SK-N-SH (cell line): ENCODE measurements around the gene CYP4F22. TPM values are rescaled to one million over a fixed set of nuclear protein-coding genes. Genes with fewer than 3 reads are reported as not detected.

Source experiments
- CTCF ChIA-PET: fragments of 300-600, 350-600 bp; formaldehyde crosslinking; extraction: SDS; loops from one replicate; lab custom pipeline; 2021; lab: Yijun Ruan, JAX
- POLR2A ChIA-PET: fragments of 350-600 bp; sonication (Branson Sonifier 250); formaldehyde crosslinking; extraction: SDS; loops from one replicate; lab custom pipeline; 2020; ENCODE audit warnings: antibody characterized with exemption, inconsistent platforms; lab: Yijun Ruan, JAX
- DNase-seq: peaks from one replicate; pipeline ENCODE4 v3.0.0; 2012
- H2AFZ ChIP-seq: fragments of 200-600 bp; sonication (generic); 2 replicates; pipeline ENCODE4 v1.8.1; 2016; ENCODE audit warnings: antibody characterized with exemption, mild to moderate bottlenecking, low read depth
- H3F3A ChIP-seq: fragments of 200-600 bp; sonication (generic); replicated peaks from 2 replicates; pipeline ENCODE3; 2016; ENCODE audit warnings: antibody characterized with exemption, mild to moderate bottlenecking; ENCODE audit not compliant: insufficient read depth
- H3K27ac ChIP-seq, 2 experiments: fragments of 200-500 bp in 1 of 2; fragments of 200-600 bp in 1 of 2; sonication (Bioruptor generic) in 1 of 2; sonication (generic), shearing (Covaris generic) in 1 of 2; 2 replicates each; pipeline versions ENCODE4 v1.5.1 to v1.6.1; 2014 to 2016; ENCODE audit warnings: low read depth in 2 of 2, inconsistent platforms in 1 of 2, low read length in 1 of 2, mild to moderate bottlenecking in 1 of 2, mixed read lengths in 1 of 2
- H3K27me3 ChIP-seq: fragments of 200-600 bp; sonication (generic), shearing (Covaris generic); 2 replicates; pipeline ENCODE4 v1.6.1; 2016; ENCODE audit warnings: mixed run types; ENCODE audit not compliant: insufficient read depth
- H3K36me3 ChIP-seq, 2 experiments: fragments of 200-500 bp in 1 of 2; fragments of 200-600 bp in 1 of 2; sonication (Bioruptor generic) in 1 of 2; sonication (generic) in 1 of 2; replicated peaks in 1 of 2; 2 replicates each; pipeline versions ENCODE3 to v1.5.1; 2014 to 2016; ENCODE audit warnings: low read length in 1 of 2, mild to moderate bottlenecking in 1 of 2; ENCODE audit not compliant: insufficient read depth in 2 of 2, control insufficient read depth in 1 of 2
- H3K4me1 ChIP-seq, 2 experiments: fragments of 200-500 bp in 1 of 2; fragments of 200-600 bp in 1 of 2; sonication (Bioruptor generic) in 1 of 2; sonication (generic), shearing (Covaris generic) in 1 of 2; 2 replicates each; pipeline versions ENCODE4 v1.5.1 to v1.6.1; 2014 to 2016; ENCODE audit warnings: low read depth in 1 of 2, low read length in 1 of 2, mixed run types in 1 of 2; ENCODE audit not compliant: insufficient read depth in 2 of 2, control insufficient read depth in 1 of 2
- H3K4me2 ChIP-seq: fragments of 200-600 bp; sonication (generic), shearing (Covaris generic); 2 replicates; pipeline ENCODE4 v1.6.1; 2017; ENCODE audit warnings: mixed run types
- H3K4me3 ChIP-seq, 2 experiments: fragments of 200-500 bp in 1 of 2; fragments of 200-600 bp in 1 of 2; sonication (Bioruptor generic) in 1 of 2; sonication (generic), shearing (Covaris generic) in 1 of 2; 2 replicates each; pipeline versions ENCODE4 v1.5.1 to v1.8.1; 2014 to 2016; ENCODE audit warnings: low read depth in 2 of 2, inconsistent platforms in 1 of 2, low read length in 1 of 2, mild to moderate bottlenecking in 1 of 2, mixed read lengths in 1 of 2, moderate library complexity in 1 of 2
- H3K79me2 ChIP-seq: fragments of 200-600 bp; sonication (generic); 2 replicates; pipeline ENCODE4 v1.8.1; 2017; ENCODE audit warnings: mild to moderate bottlenecking; ENCODE audit not compliant: insufficient read depth
- H3K9ac ChIP-seq: fragments of 200-600 bp; sonication (generic); 2 replicates; pipeline ENCODE4 v1.6.1; 2017; ENCODE audit warnings: mixed run types
- H3K9me2 ChIP-seq: fragments of 200-600 bp; sonication (generic); 2 replicates; pipeline ENCODE4 v1.6.1; 2017; ENCODE audit warnings: mixed run types
- H3K9me3 ChIP-seq: fragments of 200-600 bp; sonication (generic); 2 replicates; pipeline ENCODE4 v1.6.1; 2017; ENCODE audit warnings: mixed run types, mild to moderate bottlenecking, moderate library complexity
- H4K20me1 ChIP-seq: fragments of 200-600 bp; sonication (generic); 2 replicates; pipeline ENCODE4 v1.6.1; 2017; ENCODE audit warnings: mild to moderate bottlenecking, mixed run types; ENCODE audit not compliant: insufficient read depth
- CHD2 ChIP-seq: fragments of 150-350 bp; IDR thresholded peaks from 2 replicates; pipeline ENCODE4 v1.6.1; 2018; ENCODE audit warnings: low read length; ENCODE audit not compliant: partially characterized antibody
- EZH2phosphoT487 ChIP-seq: fragments of 200-600 bp; sonication (generic); IDR thresholded peaks from 2 replicates; pipeline ENCODE4 v1.6.1; 2017; ENCODE audit warnings: low read depth, mixed run types, mild to moderate bottlenecking, antibody characterized with exemption, moderate library complexity, borderline replicate concordance
- FOSL2 ChIP-seq: IDR thresholded peaks from 2 replicates; pipeline ENCODE4 v1.4.0; 2012; ENCODE audit warnings: low read depth, mild to moderate bottlenecking, moderate library complexity, borderline replicate concordance
- FOXJ3 ChIP-seq: sonication (generic); formaldehyde crosslinking; IDR thresholded peaks from 2 replicates; pipeline ENCODE4 v1.5.1; 2020; ENCODE audit warnings: mild to moderate bottlenecking, missing genetic modification reagents
- FOXM1 ChIP-seq: IDR thresholded peaks from 2 replicates; pipeline ENCODE4 v1.4.0; 2012; ENCODE audit warnings: low read depth, mild to moderate bottlenecking
- JUND ChIP-seq: IDR thresholded peaks from 2 replicates; pipeline ENCODE4 v1.4.0; 2012
- MEF2A ChIP-seq: IDR thresholded peaks from 2 replicates; pipeline ENCODE4 v1.4.0; 2012; ENCODE audit warnings: low read depth, borderline replicate concordance
- MXI1 ChIP-seq: IDR thresholded peaks from 2 replicates; pipeline ENCODE4 v1.6.1; 2012; ENCODE audit warnings: mild to moderate bottlenecking, low read depth, low read length, improper control_type of control experiment
- NFIC ChIP-seq: IDR thresholded peaks from 2 replicates; pipeline ENCODE4 v1.4.0; 2012; ENCODE audit warnings: borderline replicate concordance
- POLR2AphosphoS5 ChIP-seq: IDR thresholded peaks from 2 replicates; pipeline ENCODE4 v1.6.1; 2012; ENCODE audit warnings: low read depth, low read length
- RAD21 ChIP-seq: IDR thresholded peaks from 2 replicates; pipeline ENCODE4 v1.6.1; 2012; ENCODE audit warnings: mild to moderate bottlenecking, low read length
- RFX5 ChIP-seq: IDR thresholded peaks from 2 replicates; pipeline ENCODE4 v1.6.1; 2012; ENCODE audit warnings: mild to moderate bottlenecking, improper control_type of control experiment, low read length
- SMC3 ChIP-seq: IDR thresholded peaks from 2 replicates; pipeline ENCODE4 v1.6.1; 2012; ENCODE audit warnings: low read depth, low read length, improper control_type of control experiment
- TAF1 ChIP-seq: IDR thresholded peaks from 2 replicates; pipeline ENCODE4 v1.6.1; 2012; ENCODE audit warnings: low read depth, mild to moderate bottlenecking, low read length, moderate library complexity, borderline replicate concordance
- YY1 ChIP-seq: IDR thresholded peaks from 2 replicates; pipeline ENCODE4 v1.4.0; 2012; ENCODE audit warnings: low read depth, mild to moderate bottlenecking
- WGBS: methylation state at CpG from one replicate; pipeline ENCODE4 v1.1.6; 2017; ENCODE audit warnings: low lambda C conversion rate; 5-methylcytosine and 5-hydroxymethylcytosine counted together
- polyA plus RNA-seq, 3 experiments: library from polyadenylated mRNA; depleted of rRNA; stranded (reverse); fragments of >200 nt; gene quantifications; 2 replicates each; pipeline ENCODE4 v1.2.3, GENCODE V29; 2012
- TF ChIP-seq, protein P1 (sequence below): fragments of 200-600 bp; sonication (generic); IDR thresholded peaks from 2 replicates; pipeline ENCODE4 v1.6.1; 2017; ENCODE audit warnings: antibody characterized with exemption, mild to moderate bottlenecking, moderate library complexity
- TF ChIP-seq, protein P2 (sequence below): IDR thresholded peaks from 2 replicates; pipeline ENCODE4 v1.4.0; 2012; ENCODE audit warnings: low read depth, borderline replicate concordance
- TF ChIP-seq, protein P3 (sequence below): IDR thresholded peaks from 2 replicates; pipeline ENCODE4 v1.6.1; 2012; ENCODE audit warnings: mild to moderate bottlenecking, low read depth, low read length, moderate library complexity

CYP4F22 gene
- polyA plus RNA-seq, 1 of the 3 experiments (the other 2 are of a cell fraction), result not detected

DNA sequence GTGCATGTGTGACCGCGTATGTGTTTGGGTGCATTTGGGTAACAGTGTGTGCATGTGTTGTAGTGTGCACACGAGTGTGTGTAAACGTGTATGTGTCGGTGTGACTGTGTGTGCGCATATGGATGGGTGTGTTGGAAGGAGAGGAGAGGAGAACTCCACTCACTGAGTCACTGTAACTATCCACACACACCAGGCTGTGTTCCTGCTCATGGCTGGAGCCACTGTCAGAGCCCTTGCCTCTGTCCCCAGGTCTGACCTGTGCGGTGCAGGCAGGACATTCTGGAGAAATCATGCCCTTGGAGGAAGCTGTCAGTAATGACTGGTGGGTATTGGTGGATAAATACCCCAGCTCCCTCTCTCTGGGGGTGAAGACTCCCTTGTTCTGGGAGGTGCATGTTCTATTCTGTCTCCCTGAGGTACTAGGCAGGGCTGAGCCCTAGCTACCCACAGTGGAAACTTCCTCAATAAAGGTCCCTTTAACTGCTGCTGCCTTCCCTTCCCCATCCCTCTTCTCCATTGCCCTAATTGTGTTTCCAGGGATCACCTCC is 48.4 kb downstream of the CYP4F22 start:
- Histone ChIP-seq H3K4me2 (peak overlapping the region; percentile 78; the same call in 1 of the 2 replicates), H2AFZ (no peak overlapping the region), H3K27ac (no peak overlapping the region), H3F3A (no peaks in the 10 kb centered on the region), H3K9me2 (no peaks in the 10 kb centered on the region), H3K4me3 (peak overlapping the region in 1 of 2 experiments; percentile 45; a peak in 1 of 4 replicates), H3K4me1 (peaks cover 0 to 4% of the 10 kb centered on the region in 2 experiments; a peak in 1 of 4 replicates), H3K36me3 (no peaks in the 10 kb centered on the region), H3K9ac (no peak overlapping the region), H3K9me3 (no peaks in the 10 kb centered on the region), H3K27me3 (peaks cover 22% of the 10 kb centered on the region; the same call in 1 of the 2 replicates), H4K20me1 (no peaks in the 10 kb centered on the region), H3K79me2 (no peaks in the 10 kb centered on the region)
- no peak for TF ChIP-seq RFX5
- TF ChIP-seq CHD2, result no peak
- TF ChIP-seq SMC3, result no peak
- TF ChIP-seq, protein P1, sequence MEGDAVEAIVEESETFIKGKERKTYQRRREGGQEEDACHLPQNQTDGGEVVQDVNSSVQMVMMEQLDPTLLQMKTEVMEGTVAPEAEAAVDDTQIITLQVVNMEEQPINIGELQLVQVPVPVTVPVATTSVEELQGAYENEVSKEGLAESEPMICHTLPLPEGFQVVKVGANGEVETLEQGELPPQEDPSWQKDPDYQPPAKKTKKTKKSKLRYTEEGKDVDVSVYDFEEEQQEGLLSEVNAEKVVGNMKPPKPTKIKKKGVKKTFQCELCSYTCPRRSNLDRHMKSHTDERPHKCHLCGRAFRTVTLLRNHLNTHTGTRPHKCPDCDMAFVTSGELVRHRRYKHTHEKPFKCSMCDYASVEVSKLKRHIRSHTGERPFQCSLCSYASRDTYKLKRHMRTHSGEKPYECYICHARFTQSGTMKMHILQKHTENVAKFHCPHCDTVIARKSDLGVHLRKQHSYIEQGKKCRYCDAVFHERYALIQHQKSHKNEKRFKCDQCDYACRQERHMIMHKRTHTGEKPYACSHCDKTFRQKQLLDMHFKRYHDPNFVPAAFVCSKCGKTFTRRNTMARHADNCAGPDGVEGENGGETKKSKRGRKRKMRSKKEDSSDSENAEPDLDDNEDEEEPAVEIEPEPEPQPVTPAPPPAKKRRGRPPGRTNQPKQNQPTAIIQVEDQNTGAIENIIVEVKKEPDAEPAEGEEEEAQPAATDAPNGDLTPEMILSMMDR, result no peak
- no peak for TF ChIP-seq RAD21
- TF ChIP-seq, protein P2, sequence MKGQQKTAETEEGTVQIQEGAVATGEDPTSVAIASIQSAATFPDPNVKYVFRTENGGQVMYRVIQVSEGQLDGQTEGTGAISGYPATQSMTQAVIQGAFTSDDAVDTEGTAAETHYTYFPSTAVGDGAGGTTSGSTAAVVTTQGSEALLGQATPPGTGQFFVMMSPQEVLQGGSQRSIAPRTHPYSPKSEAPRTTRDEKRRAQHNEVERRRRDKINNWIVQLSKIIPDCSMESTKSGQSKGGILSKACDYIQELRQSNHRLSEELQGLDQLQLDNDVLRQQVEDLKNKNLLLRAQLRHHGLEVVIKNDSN, result no peak
- no peak for TF ChIP-seq FOXM1
- no peak for TF ChIP-seq MEF2A
- TF ChIP-seq EZH2phosphoT487, result no peak
- no peak for TF ChIP-seq NFIC
- TF ChIP-seq FOSL2, result no peak
- no peak for TF ChIP-seq MXI1
- TF ChIP-seq FOXJ3 (CRISPR knock-in tag), result no peak
- no peak for TF ChIP-seq YY1
- TF ChIP-seq POLR2AphosphoS5, result no peak
- TF ChIP-seq JUND, result no peak
- no peak for TF ChIP-seq TAF1
- TF ChIP-seq, protein P3, sequence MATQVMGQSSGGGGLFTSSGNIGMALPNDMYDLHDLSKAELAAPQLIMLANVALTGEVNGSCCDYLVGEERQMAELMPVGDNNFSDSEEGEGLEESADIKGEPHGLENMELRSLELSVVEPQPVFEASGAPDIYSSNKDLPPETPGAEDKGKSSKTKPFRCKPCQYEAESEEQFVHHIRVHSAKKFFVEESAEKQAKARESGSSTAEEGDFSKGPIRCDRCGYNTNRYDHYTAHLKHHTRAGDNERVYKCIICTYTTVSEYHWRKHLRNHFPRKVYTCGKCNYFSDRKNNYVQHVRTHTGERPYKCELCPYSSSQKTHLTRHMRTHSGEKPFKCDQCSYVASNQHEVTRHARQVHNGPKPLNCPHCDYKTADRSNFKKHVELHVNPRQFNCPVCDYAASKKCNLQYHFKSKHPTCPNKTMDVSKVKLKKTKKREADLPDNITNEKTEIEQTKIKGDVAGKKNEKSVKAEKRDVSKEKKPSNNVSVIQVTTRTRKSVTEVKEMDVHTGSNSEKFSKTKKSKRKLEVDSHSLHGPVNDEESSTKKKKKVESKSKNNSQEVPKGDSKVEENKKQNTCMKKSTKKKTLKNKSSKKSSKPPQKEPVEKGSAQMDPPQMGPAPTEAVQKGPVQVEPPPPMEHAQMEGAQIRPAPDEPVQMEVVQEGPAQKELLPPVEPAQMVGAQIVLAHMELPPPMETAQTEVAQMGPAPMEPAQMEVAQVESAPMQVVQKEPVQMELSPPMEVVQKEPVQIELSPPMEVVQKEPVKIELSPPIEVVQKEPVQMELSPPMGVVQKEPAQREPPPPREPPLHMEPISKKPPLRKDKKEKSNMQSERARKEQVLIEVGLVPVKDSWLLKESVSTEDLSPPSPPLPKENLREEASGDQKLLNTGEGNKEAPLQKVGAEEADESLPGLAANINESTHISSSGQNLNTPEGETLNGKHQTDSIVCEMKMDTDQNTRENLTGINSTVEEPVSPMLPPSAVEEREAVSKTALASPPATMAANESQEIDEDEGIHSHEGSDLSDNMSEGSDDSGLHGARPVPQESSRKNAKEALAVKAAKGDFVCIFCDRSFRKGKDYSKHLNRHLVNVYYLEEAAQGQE, result no peak
- POLR2A ChIA-PET, result no interaction called here
- DNase-seq, result no peak
- whole genome bisulfite sequencing, result 6% methylated on average over 7 of the region's 7 CpGs
- CTCF ChIA-PET, result interaction anchor here (0.6 to 3.1 kb wide), 8 partner anchors 12 to 475 kb away, joined by 3 to 20 read pairs (median 4); no protein-coding TSS in a partner anchor
